HL-60 (cell line): ENCODE results near the gene WDR31.

Experiments used
- DNase-seq, 2 experiments: peaks; one replicate each; pipeline ENCODE4 v3.0.0-alpha.2; 2010 to 2020; ENCODE audit warnings: low read depth in 1 of 2, low spot score in 1 of 2
- H3K27ac ChIP-seq: fragments of 250-450 bp; sonication (Bioruptor Pico); replicated peaks from 2 replicates; pipeline ENCODE4 v1.5.1; 2020; ENCODE audit warnings: mild to moderate bottlenecking, moderate library complexity
- H3K27me3 ChIP-seq: fragments of 250-450 bp; sonication (Bioruptor Pico); 2 replicates; pipeline ENCODE4 v1.5.1; 2021; ENCODE audit warnings: mild to moderate bottlenecking, moderate library complexity; ENCODE audit not compliant: insufficient read depth, poor library complexity, severe bottlenecking
- H3K4me3 ChIP-seq: replicated peaks from 2 replicates; pipeline ENCODE4 v1.5.1; 2011; ENCODE audit warnings: mild to moderate bottlenecking, control low read depth, low read length; ENCODE audit not compliant: insufficient read depth
- CTCF ChIP-seq: IDR thresholded peaks from one replicate; pipeline ENCODE4 v1.5.1; 2011; ENCODE audit warnings: low read length, control low read depth, inconsistent platforms; ENCODE audit not compliant: insufficient read depth
- GABPA ChIP-seq: IDR thresholded peaks from 2 replicates; pipeline ENCODE4 v1.6.1; 2012; ENCODE audit warnings: low read depth
- POLR2AphosphoS5 ChIP-seq: IDR thresholded peaks from 2 replicates; pipeline ENCODE4 v1.6.1; 2012; ENCODE audit warnings: low read depth
- REST ChIP-seq: IDR thresholded peaks from 2 replicates; pipeline ENCODE4 v1.6.1; 2012; ENCODE audit warnings: low read depth; ENCODE audit not compliant: insufficient replicate concordance
- SPI1 ChIP-seq: IDR thresholded peaks from 2 replicates; pipeline ENCODE4 v1.6.1; 2012; ENCODE audit warnings: low read depth, mild to moderate bottlenecking, borderline replicate concordance

Gene WDR31

GRCh38 chr9:113316030-113316429, 24.0 kb downstream of the WDR31 start:
- no peak for TF ChIP-seq SPI1
- no peak for TF ChIP-seq GABPA
- no peak for TF ChIP-seq CTCF
- no peak for TF ChIP-seq REST
- no peak for TF ChIP-seq POLR2AphosphoS5
- Histone ChIP-seq H3K27me3 (no peaks in the 10 kb centered on the region), H3K4me3 (no peak overlapping the region), H3K27ac (no peak overlapping the region)
- no peak for DNase-seq

DNA sequence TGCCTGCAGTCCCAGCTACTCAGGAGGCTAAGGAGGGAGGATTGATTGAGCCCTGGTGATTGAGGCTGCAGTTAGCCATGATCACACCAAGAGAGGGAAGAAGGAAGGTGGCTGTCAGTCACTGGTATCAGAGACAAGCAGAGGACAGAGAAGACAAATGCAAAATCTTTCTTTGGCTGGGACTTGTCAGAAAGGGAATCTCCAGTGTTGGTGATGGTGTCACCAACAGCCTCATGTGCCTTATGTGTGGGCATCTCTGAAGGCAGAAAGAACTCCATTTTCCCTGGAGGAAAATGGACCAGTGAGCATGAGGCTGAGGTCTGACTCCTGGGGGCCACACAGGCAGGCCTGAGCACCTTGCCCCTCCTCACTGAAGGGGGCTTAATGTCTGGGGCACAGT, 24.8 kb downstream of the WDR31 start:
- no peak for DNase-seq

DNA sequence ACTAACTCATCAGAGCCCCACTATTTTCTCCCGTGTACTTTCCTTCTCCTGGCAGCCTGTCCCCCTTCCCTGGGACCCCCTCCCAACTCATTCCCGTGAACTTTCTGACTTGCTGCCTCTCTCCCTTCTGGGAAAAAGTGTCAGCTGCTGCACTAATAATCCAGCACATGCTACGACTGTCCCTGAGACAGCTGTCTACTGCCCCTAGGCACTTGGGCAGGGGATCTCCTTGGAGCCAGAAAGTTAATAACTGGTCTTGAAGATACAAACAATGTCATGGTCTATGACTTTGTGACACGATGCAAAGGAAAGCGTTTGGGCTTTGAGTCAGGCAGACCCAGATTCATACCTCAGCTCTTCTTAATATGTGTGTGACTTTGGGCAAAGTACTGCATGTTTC, 26.8 kb downstream of the WDR31 start:
- no peak overlapping the region for H3K27ac ChIP-seq
- no peak for DNase-seq
- TF ChIP-seq CTCF (no peak), GABPA (no peak), SPI1 (no peak), REST (no peak), POLR2AphosphoS5 (no peak)
- no peaks in the 10 kb centered on the region for H3K27me3 ChIP-seq
- no peak overlapping the region for H3K4me3 ChIP-seq

More for the DNA sequence above, 24.8 kb downstream of the WDR31 start:
- no peak overlapping the region for H3K27ac ChIP-seq
- TF ChIP-seq SPI1, result no peak
- no peak for TF ChIP-seq CTCF
- TF ChIP-seq POLR2AphosphoS5, result no peak
- no peak for TF ChIP-seq GABPA
- no peak for TF ChIP-seq REST
- H3K4me3 ChIP-seq, result no peak overlapping the region
- no peaks in the 10 kb centered on the region for H3K27me3 ChIP-seq
